Thyroid gland (tissue), 4 donors: Measurements from ENCODE around the gene SCP2.

Experiments used
- POLR2A ChIP-seq, 2 donors: fragments of 450-650 bp; IDR thresholded peaks; one replicate each; pipeline ENCODE4 v1.6.1; 2017; ENCODE audit warnings: antibody characterized with exemption in 2 of 2, mild to moderate bottlenecking in 2 of 2, moderate library complexity in 1 of 2
- TF ChIP-seq, protein P1 (sequence below), 6 experiments: fragments of 200-600 bp in 3 of 6; fragments of 450-650 bp in 3 of 6; sonication (generic) in 3 of 6; IDR thresholded peaks; one replicate each; pipeline ENCODE4 v1.5.1; 2016 to 2019; ENCODE audit warnings: antibody characterized with exemption in 6 of 6, mild to moderate bottlenecking in 2 of 6, inconsistent platforms in 1 of 6, moderate library complexity in 1 of 6

DNA sequence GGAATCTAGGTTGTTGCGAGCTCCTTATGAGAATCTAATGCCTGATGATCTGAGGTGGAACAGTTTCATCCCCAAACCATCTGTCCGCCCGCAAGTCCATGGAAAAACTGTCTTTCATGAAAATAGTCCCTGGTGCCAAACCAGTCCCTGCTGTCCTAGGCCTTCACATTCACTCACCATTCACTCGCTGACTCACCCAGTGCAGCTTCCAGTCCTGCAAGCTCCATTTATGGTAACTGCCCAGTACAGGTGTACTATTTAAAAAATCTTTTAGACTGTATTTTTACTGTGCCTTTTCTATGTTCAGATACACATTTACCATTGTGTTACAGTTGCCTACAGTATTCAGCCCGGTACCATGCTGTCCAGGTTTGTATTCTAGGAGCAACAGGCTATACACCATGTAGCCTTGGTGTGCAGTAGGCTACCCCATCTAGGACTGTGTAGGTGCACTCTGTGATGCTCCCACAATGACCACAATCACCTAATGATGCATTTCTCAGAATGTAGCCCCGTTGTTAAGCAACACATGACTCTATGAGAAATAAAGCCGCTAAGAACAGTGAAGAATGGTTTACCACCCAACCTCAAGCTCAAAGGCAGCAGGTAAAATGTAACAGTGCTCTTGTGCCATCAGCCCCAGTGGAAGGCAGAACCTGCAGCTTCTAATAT is 7.9 kb upstream of the SCP2 start:
- TF ChIP-seq POLR2A (IDR thresholded peaks at IDR 0.05), result no peak
- TF ChIP-seq, protein P1, sequence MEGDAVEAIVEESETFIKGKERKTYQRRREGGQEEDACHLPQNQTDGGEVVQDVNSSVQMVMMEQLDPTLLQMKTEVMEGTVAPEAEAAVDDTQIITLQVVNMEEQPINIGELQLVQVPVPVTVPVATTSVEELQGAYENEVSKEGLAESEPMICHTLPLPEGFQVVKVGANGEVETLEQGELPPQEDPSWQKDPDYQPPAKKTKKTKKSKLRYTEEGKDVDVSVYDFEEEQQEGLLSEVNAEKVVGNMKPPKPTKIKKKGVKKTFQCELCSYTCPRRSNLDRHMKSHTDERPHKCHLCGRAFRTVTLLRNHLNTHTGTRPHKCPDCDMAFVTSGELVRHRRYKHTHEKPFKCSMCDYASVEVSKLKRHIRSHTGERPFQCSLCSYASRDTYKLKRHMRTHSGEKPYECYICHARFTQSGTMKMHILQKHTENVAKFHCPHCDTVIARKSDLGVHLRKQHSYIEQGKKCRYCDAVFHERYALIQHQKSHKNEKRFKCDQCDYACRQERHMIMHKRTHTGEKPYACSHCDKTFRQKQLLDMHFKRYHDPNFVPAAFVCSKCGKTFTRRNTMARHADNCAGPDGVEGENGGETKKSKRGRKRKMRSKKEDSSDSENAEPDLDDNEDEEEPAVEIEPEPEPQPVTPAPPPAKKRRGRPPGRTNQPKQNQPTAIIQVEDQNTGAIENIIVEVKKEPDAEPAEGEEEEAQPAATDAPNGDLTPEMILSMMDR (IDR thresholded peaks at IDR 0.05), result no peak
